ENCODE results near the gene ODC1. TPM values are rescaled to one million over a fixed set of nuclear protein-coding genes. Genes with fewer than 3 reads are reported as not detected.

The ODC1 gene
- total RNA-seq, 1 donor from 2014 or later = 82.8 TPM

DNA sequence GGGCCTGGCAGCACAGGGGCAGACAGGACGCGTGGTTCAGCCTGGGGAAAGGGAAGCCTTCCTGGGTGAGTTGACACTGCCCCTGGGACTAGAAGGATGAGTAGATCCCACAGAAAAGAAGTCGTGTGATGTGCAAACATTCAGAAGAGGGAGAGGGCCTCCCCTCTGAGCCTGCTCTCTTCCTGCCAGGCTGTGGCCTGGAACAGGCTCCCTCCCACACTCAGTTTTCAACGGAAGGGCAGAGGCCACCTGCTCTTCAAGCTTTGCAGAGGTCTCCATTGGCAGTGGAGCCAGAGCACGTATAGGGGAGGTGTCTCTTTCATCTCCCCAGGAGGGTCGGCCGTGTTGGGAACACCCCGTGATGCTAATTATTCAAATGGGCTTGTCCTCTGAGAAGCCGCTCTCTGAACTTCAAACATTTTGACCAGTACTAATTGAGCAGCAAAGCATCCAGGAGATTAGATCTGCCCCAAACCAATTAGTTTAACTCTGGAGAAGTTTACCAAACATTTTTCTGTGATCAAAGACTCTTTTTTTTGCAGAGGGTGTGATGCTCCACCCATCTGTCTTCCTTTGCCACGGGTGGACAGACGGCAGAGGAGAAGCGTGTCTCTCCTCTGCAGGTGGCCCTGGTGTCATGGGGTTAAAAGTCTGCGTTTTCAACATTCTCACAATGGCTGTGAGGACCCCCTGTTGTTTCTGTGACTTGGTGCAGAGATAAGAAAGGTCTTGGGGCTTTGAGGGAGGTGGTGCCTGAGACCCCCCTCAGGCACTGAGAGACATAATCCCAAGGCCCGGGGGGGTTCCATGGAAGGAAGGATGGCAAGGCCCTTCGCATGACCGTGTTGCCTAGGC is 29.5 kb upstream of the ODC1 start:
- Histone ChIP-seq H3K27me3 (no peaks in the 10 kb centered on the region), H3K27ac (no peak overlapping the region), H3K9me3 (no peaks in the 10 kb centered on the region), H3K36me3 (no peaks in the 10 kb centered on the region), H3K4me3 (no peak overlapping the region), H3K4me1 (no peaks in the 10 kb centered on the region)
- TF ChIP-seq CTCF (IDR thresholded peaks at IDR 0.05) = no peak
- no peak for DNase-seq (ENCODE audit: low spot score in 2 of 2)
- intact Hi-C loops (cut with DNase I) = loop anchor here (5.0 kb wide), 1 partner anchor 1320 kb away; no protein-coding TSS in a partner anchor

GRCh38 chr2:10476723-10477442 is 28.8 kb upstream of the ODC1 start:
- no peak overlapping the region for H3K4me3 ChIP-seq
- no peaks in the 10 kb centered on the region for H3K36me3 ChIP-seq
- H3K9me3 ChIP-seq = no peaks in the 10 kb centered on the region
- H3K27ac ChIP-seq = no peak overlapping the region
- no peaks in the 10 kb centered on the region for H3K27me3 ChIP-seq
- no peak for TF ChIP-seq CTCF (IDR thresholded peaks at IDR 0.05)
- no peak for DNase-seq (ENCODE audit: low spot score in 2 of 2)
- no peaks in the 10 kb centered on the region for H3K4me1 ChIP-seq
- intact Hi-C loops (cut with DNase I) = loop anchor here (5.0 kb wide), 1 partner anchor 1320 kb away; no protein-coding TSS in a partner anchor

- Histone ChIP-seq H3K4me3 (no peak overlapping the region), H3K27me3 (no peaks in the 10 kb centered on the region), H3K36me3 (no peaks in the 10 kb centered on the region), H3K4me1 (no peaks in the 10 kb centered on the region), H3K27ac (no peak overlapping the region), H3K9me3 (no peaks in the 10 kb centered on the region)
- intact Hi-C loops (cut with DNase I) = loop anchor here (5.0 kb wide), 1 partner anchor 1321 kb away; no protein-coding TSS in a partner anchor
- TF ChIP-seq CTCF (IDR thresholded peaks at IDR 0.05) = no peak
- no peak for DNase-seq (ENCODE audit: low spot score in 2 of 2)
Observed at GRCh38 chr2:10475811-10476660, 27.9 kb upstream of the ODC1 start.

DNA sequence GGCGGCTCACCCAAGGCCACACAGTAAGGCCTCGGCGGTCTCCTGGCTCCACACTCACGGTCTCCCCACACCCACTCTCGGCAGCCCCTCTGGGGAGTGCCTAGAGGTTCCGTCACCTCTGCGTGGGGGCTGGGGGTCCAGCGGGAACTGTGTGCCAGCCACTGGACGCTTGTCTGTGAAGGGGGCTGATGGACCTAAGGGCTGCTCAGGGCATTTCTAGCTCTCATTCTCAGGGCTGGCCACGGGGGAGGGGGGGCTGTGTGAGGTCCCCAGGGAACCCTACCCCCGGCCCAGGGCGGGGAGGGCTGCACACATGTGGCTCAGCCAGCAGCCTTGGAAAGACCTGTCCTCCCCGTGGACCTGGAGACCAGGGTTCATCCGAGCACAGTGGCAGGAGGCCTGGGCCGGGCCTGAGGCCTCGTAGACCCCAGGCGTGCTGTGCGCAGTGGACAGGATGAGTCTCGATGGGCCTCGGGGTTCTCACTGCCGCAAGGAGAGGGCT is 27.1 kb upstream of the ODC1 start:
- DNase-seq (ENCODE audit: low spot score in 2 of 2) = no peak
- H3K4me1 ChIP-seq = no peaks in the 10 kb centered on the region
- H3K4me3 ChIP-seq = no peak overlapping the region
- no peaks in the 10 kb centered on the region for H3K9me3 ChIP-seq
- intact Hi-C loops (cut with DNase I) = loop anchor here (5.0 kb wide), 1 partner anchor 1322 kb away; no protein-coding TSS in a partner anchor
- H3K27ac ChIP-seq = no peak overlapping the region
- no peaks in the 10 kb centered on the region for H3K36me3 ChIP-seq
- no peaks in the 10 kb centered on the region for H3K27me3 ChIP-seq
- TF ChIP-seq CTCF (IDR thresholded peaks at IDR 0.05) = no peak

- Histone ChIP-seq H3K27me3 (no peaks in the 10 kb centered on the region), H3K4me3 (no peak overlapping the region), H3K4me1 (no peaks in the 10 kb centered on the region), H3K36me3 (no peaks in the 10 kb centered on the region), H3K9me3 (no peaks in the 10 kb centered on the region), H3K27ac (no peak overlapping the region)
- intact Hi-C loops (cut with DNase I) = no loop called here
- DNase-seq (ENCODE audit: low spot score in 2 of 2) = no peak
- no peak for TF ChIP-seq CTCF (IDR thresholded peaks at IDR 0.05)
Observed at GRCh38 chr2:10473121-10473756, 25.1 kb upstream of the ODC1 start.

All from ascending aorta (tissue), 2 donors.